Testis (tissue), 3 donors: ENCODE results near the gene PXMP4. TPM values are rescaled to one million over a fixed set of nuclear protein-coding genes. Genes with fewer than 3 reads are reported as not detected.

ENCODE experiments used
- DNase-seq: peaks from one replicate; pipeline ENCODE4 v3.0.0-alpha.2; 2019
- H3K27ac ChIP-seq, 2 donors: fragments of 200-600 bp; sonication (generic); one replicate each; pipeline ENCODE4 v1.5.1; 2019
- H3K27me3 ChIP-seq: fragments of 200-600 bp; sonication (generic); one replicate; pipeline ENCODE4 v1.5.1; 2019
- H3K36me3 ChIP-seq: fragments of 200-600 bp; sonication (generic); one replicate; pipeline ENCODE4 v1.5.1; 2017; ENCODE audit warnings: low read depth; ENCODE audit errors: missing control alignments
- H3K4me1 ChIP-seq: fragments of 200-600 bp; sonication (generic); one replicate; pipeline ENCODE4 v1.5.1; 2019
- H3K4me3 ChIP-seq, 2 donors: fragments of 200-600 bp; sonication (generic); one replicate each; pipeline ENCODE4 v1.5.1; 2017 to 2019
- H3K9me3 ChIP-seq: fragments of 200-600 bp; sonication (generic); one replicate; pipeline ENCODE4 v1.5.1; 2017
- CTCF ChIP-seq, 3 experiments: fragments of 450-650 bp in 2 of 3; fragments of 200-600 bp in 1 of 3; sonication (generic) in 1 of 3; IDR thresholded peaks; one replicate each; pipeline ENCODE4 v1.5.1; 2016 to 2019; ENCODE audit warnings: antibody characterized with exemption in 3 of 3, mild to moderate bottlenecking in 2 of 3, moderate library complexity in 1 of 3
- POLR2A ChIP-seq: fragments of 450-650 bp; IDR thresholded peaks from one replicate; pipeline ENCODE4 v1.6.1; 2017; ENCODE audit warnings: antibody characterized with exemption, mild to moderate bottlenecking, moderate library complexity
- WGBS, 2 donors: methylation state at CpG; one replicate each; pipeline ENCODE4 v1.1.5; 2018; 5-methylcytosine and 5-hydroxymethylcytosine counted together
- intact Hi-C: fragments of 100-400 bp; cut with DNase I; formaldehyde crosslinking; loops from one replicate; pipeline ENCODE4 v1.15.1; 2023; ENCODE audit warnings: low total_unique reads
- polyA plus RNA-seq: library from polyadenylated mRNA; stranded (reverse); fragments of 350-450 nt; fragmentation: Illumina TruSeq; extraction: RNeasy Lipid Tissue Mini Kit (QIAGEN cat#74804); gene quantifications from one replicate; pipeline ENCODE4 v1.2.3, GENCODE V29; 2014; ENCODE audit warnings: low read depth, low replicate concordance; ENCODE audit not compliant: insufficient read depth
- total RNA-seq, 2 donors: library from RNA; depleted of rRNA; stranded (reverse); fragments of >200 nt; gene quantifications; one replicate each; pipeline ENCODE4 v1.2.3, GENCODE V29; 2016

Gene PXMP4
- total and polyA plus RNA-seq, 3 donors from 2014 or later, result 4.6 to 6.8 (median 5.1) TPM

GRCh38 chr20:33744181-33744580, 24.1 kb upstream of the PXMP4 start:
- Histone ChIP-seq H3K4me1 (no peaks in the 10 kb centered on the region), H3K36me3 (no peaks in the 10 kb centered on the region), H3K9me3 (no peaks in the 10 kb centered on the region), H3K4me3 (no peak overlapping the region), H3K27ac (no peak overlapping the region), H3K27me3 (no peaks in the 10 kb centered on the region)
- intact Hi-C loops, result no loop called here
- WGBS, 2 donors, result 85 to 88% methylated on average over 3 of the region's 3 CpGs
- DNase-seq, result no peak
- TF ChIP-seq CTCF (IDR thresholded peaks at IDR 0.05), result no peak
- TF ChIP-seq POLR2A, result no peak

- H3K27ac ChIP-seq, result no peak overlapping the region
- TF ChIP-seq POLR2A, result no peak
- TF ChIP-seq CTCF (IDR thresholded peaks at IDR 0.05), result no peak
- intact Hi-C loops, result no loop called here
- no peak overlapping the region for H3K4me3 ChIP-seq
- no peaks in the 10 kb centered on the region for H3K27me3 ChIP-seq
- H3K4me1 ChIP-seq, result no peaks in the 10 kb centered on the region
- no peak for DNase-seq
- WGBS, 2 donors, result 94 to 100% methylated on average over 1 of the region's 1 CpG
- H3K9me3 ChIP-seq, result no peaks in the 10 kb centered on the region
- H3K36me3 ChIP-seq, result no peaks in the 10 kb centered on the region
These were observed 20.1 kb upstream of the PXMP4 start for GRCh38 chr20:33740189-33740588.

GRCh38 chr20:33739493-33739892, 19.4 kb upstream of the PXMP4 start:
- intact Hi-C loops, result no loop called here
- no peaks in the 10 kb centered on the region for H3K9me3 ChIP-seq
- no peak overlapping the region for H3K4me3 ChIP-seq
- DNase-seq, result no peak
- 92 to 96% methylated on average over 7 of the region's 7 CpGs for WGBS, 2 donors
- TF ChIP-seq CTCF (IDR thresholded peaks at IDR 0.05) (no peak), POLR2A (no peak)
- no peaks in the 10 kb centered on the region for H3K27me3 ChIP-seq
- H3K27ac ChIP-seq, result no peak overlapping the region
- no peaks in the 10 kb centered on the region for H3K4me1 ChIP-seq
- no peaks in the 10 kb centered on the region for H3K36me3 ChIP-seq

- WGBS, 2 donors, result 91 to 95% methylated on average over 3 of the region's 3 CpGs
- intact Hi-C loops, result no loop called here
- H3K9me3 ChIP-seq, result no peaks in the 10 kb centered on the region
- no peaks in the 10 kb centered on the region for H3K36me3 ChIP-seq
- H3K27ac ChIP-seq, result no peak overlapping the region
- peaks cover 12% of the 10 kb centered on the region for H3K4me1 ChIP-seq
- DNase-seq, result no peak
- TF ChIP-seq POLR2A, result no peak
- TF ChIP-seq CTCF (IDR thresholded peaks at IDR 0.05), result no peak
- H3K4me3 ChIP-seq, result no peak overlapping the region
- no peaks in the 10 kb centered on the region for H3K27me3 ChIP-seq
These were observed 16.9 kb upstream of the PXMP4 start for GRCh38 chr20:33736962-33737361.
